Activated CD8-positive, alpha-beta memory T cell treated with anti-CD3 and anti-CD28 coated beads, Interleukin-2, amount 10 ng/mL, durations not matched to agents 7 days and 5 days (primary cell): ENCODE data around the gene SLC25A30. TPM values are rescaled to one million over a fixed set of nuclear protein-coding genes. Genes with fewer than 3 reads are reported as not detected.

ENCODE experiments used
- total RNA-seq, 2 experiments: library from RNA; stranded (reverse); gene quantifications; one replicate each; pipeline ENCODE4 v1.2.3, GENCODE V29; 2021

The SLC25A30 gene
- total RNA-seq, 2 experiments from 2014 or later: 23.5 to 28.4 TPM

Other genes starting within 250 kb of the SLC25A30 start
- not detected for gene KCTD4, start 217.3 kb downstream of the SLC25A30 start, total RNA-seq
- gene TPT1, start 77.2 kb downstream of the SLC25A30 start, total RNA-seq: 1,000 to 10,000 TPM; 3,114 to 3,198 TPM
- gene COG3, start 46.6 kb upstream of the SLC25A30 start, total RNA-seq: 10 to 100 TPM; 20.7 to 25.1 TPM
- not detected for gene ERICH6B, start 197.4 kb upstream of the SLC25A30 start, total RNA-seq